Activated CD4-positive, alpha-beta T cell treated with anti-CD3 and anti-CD28 coated beads, Interleukin-2, amount 10 ng/mL, durations not matched to agents 7 days and 5 days (primary cell): ENCODE measurements around the gene HMX1. TPM values are rescaled to one million over a fixed set of nuclear protein-coding genes. Genes with fewer than 3 reads are reported as not detected.

ENCODE experiments used
- CTCF ChIA-PET: fragments of 350-600 bp; sonication (Branson Sonifier 250); formaldehyde crosslinking; loops from one replicate; lab custom pipeline; 2021; ENCODE audit warnings: antibody characterized with exemption; lab: Charles Lee
- POLR2A ChIA-PET: fragments of 350-600 bp; sonication (Branson Sonifier 250); formaldehyde crosslinking; loops from one replicate; lab custom pipeline; 2021; ENCODE audit warnings: antibody characterized with exemption; lab: Charles Lee
- DNase-seq: peaks from one replicate; pipeline ENCODE4 v3.0.0-alpha.2; 2020
- H3K27ac Mint-ChIP-seq: one replicate; pipeline ENCODE4 v1.8.0; 2021; ENCODE audit warnings: mild to moderate bottlenecking, moderate library complexity, mixed read lengths
- H3K27me3 Mint-ChIP-seq: one replicate; pipeline ENCODE4 v1.8.0; 2021; ENCODE audit warnings: mixed read lengths
- H3K36me3 Mint-ChIP-seq: one replicate; pipeline ENCODE4 v1.8.0; 2021; ENCODE audit warnings: low read depth, mixed read lengths
- H3K4me1 Mint-ChIP-seq: one replicate; pipeline ENCODE4 v1.8.0; 2021; ENCODE audit warnings: mixed read lengths
- H3K4me3 Mint-ChIP-seq: one replicate; pipeline ENCODE4 v1.8.0; 2021; ENCODE audit warnings: mild to moderate bottlenecking, moderate library complexity, mixed read lengths
- H3K9me3 Mint-ChIP-seq: one replicate; pipeline ENCODE4 v1.8.0; 2021; ENCODE audit warnings: mixed read lengths
- total RNA-seq, 2 experiments: library from RNA; stranded (reverse); gene quantifications; one replicate each; pipeline ENCODE4 v1.2.3, GENCODE V29; 2021

HMX1 gene
- total RNA-seq, 2 experiments from 2014 or later = not detected

GRCh38 chr4:8866828-8867623, 4.6 kb downstream of the HMX1 start:
- H3K4me3 Mint-ChIP-seq = no peak overlapping the region
- no peaks in the 10 kb centered on the region for H3K36me3 Mint-ChIP-seq
- ChIA-PET CTCF (no interaction called here), POLR2A (no interaction called here)
- H3K27ac Mint-ChIP-seq = no peak overlapping the region
- H3K9me3 Mint-ChIP-seq = no peaks in the 10 kb centered on the region
- no peaks in the 10 kb centered on the region for H3K4me1 Mint-ChIP-seq
- no peak for DNase-seq
- peaks cover 54% of the 10 kb centered on the region for H3K27me3 Mint-ChIP-seq

GRCh38 chr4:8866421-8866820, 5.2 kb downstream of the HMX1 start:
- CTCF ChIA-PET = no interaction called here
- peaks cover 55% of the 10 kb centered on the region for H3K27me3 Mint-ChIP-seq
- no peaks in the 10 kb centered on the region for H3K36me3 Mint-ChIP-seq
- H3K4me3 Mint-ChIP-seq = no peak overlapping the region
- H3K27ac Mint-ChIP-seq = no peak overlapping the region
- no peak for DNase-seq
- no peaks in the 10 kb centered on the region for H3K9me3 Mint-ChIP-seq
- POLR2A ChIA-PET = no interaction called here
- no peaks in the 10 kb centered on the region for H3K4me1 Mint-ChIP-seq

GRCh38 chr4:8865681-8866310, 5.8 kb downstream of the HMX1 start:
- Mint-ChIP-seq H3K9me3 (no peaks in the 10 kb centered on the region), H3K27me3 (peaks cover 56% of the 10 kb centered on the region), H3K27ac (no peak overlapping the region), H3K4me1 (no peaks in the 10 kb centered on the region), H3K4me3 (no peak overlapping the region), H3K36me3 (no peaks in the 10 kb centered on the region)
- ChIA-PET CTCF (no interaction called here), POLR2A (no interaction called here)
- DNase-seq = no peak

- DNase-seq = no peak
- CTCF ChIA-PET = interaction anchor here (1.0 kb wide), 1 partner anchor 11 kb away, joined by 3 read pairs; no protein-coding TSS in a partner anchor
- no peaks in the 10 kb centered on the region for H3K9me3 Mint-ChIP-seq
- H3K4me1 Mint-ChIP-seq = no peaks in the 10 kb centered on the region
- no peaks in the 10 kb centered on the region for H3K36me3 Mint-ChIP-seq
- H3K27me3 Mint-ChIP-seq = peaks cover 54% of the 10 kb centered on the region
- H3K4me3 Mint-ChIP-seq = no peak overlapping the region
- no peak overlapping the region for H3K27ac Mint-ChIP-seq
- POLR2A ChIA-PET = no interaction called here
These were observed 6.5 kb downstream of the HMX1 start for GRCh38 chr4:8864912-8865680.

GRCh38 chr4:8863686-8864682, 7.7 kb downstream of the HMX1 start:
- ChIA-PET CTCF (interaction anchor here (1.0 kb wide), 1 partner anchor 12 kb away, joined by 3 read pairs; no protein-coding TSS in a partner anchor), POLR2A (no interaction called here)
- Mint-ChIP-seq H3K4me1 (no peaks in the 10 kb centered on the region), H3K4me3 (no peak overlapping the region), H3K36me3 (no peaks in the 10 kb centered on the region), H3K27ac (no peak overlapping the region), H3K9me3 (no peaks in the 10 kb centered on the region), H3K27me3 (peaks cover 51% of the 10 kb centered on the region)
- DNase-seq = no peak

- no peaks in the 10 kb centered on the region for H3K9me3 Mint-ChIP-seq
- H3K36me3 Mint-ChIP-seq = no peaks in the 10 kb centered on the region
- POLR2A ChIA-PET = no interaction called here
- H3K27ac Mint-ChIP-seq = no peak overlapping the region
- no peaks in the 10 kb centered on the region for H3K4me1 Mint-ChIP-seq
- peaks cover 47% of the 10 kb centered on the region for H3K27me3 Mint-ChIP-seq
- CTCF ChIA-PET = no interaction called here
- no peak for DNase-seq
- no peak overlapping the region for H3K4me3 Mint-ChIP-seq
These were observed 8.6 kb downstream of the HMX1 start for GRCh38 chr4:8862800-8863685.

- peaks cover 47% of the 10 kb centered on the region for H3K27me3 Mint-ChIP-seq
These were observed 9.3 kb downstream of the HMX1 start for GRCh38 chr4:8862334-8862733.

GRCh38 chr4:8861576-8862295, 9.9 kb downstream of the HMX1 start:
- CTCF ChIA-PET = no interaction called here
- Mint-ChIP-seq H3K36me3 (no peaks in the 10 kb centered on the region), H3K27ac (peak overlapping the region; percentile 41), H3K4me3 (no peak overlapping the region), H3K4me1 (peaks cover 2% of the 10 kb centered on the region), H3K9me3 (no peaks in the 10 kb centered on the region), H3K27me3 (peaks cover 48% of the 10 kb centered on the region)
- POLR2A ChIA-PET = no interaction called here
- DNase-seq = no peak

More at GRCh38 chr4:8862334-8862733, 9.3 kb downstream of the HMX1 start:
- CTCF ChIA-PET = no interaction called here
- DNase-seq = no peak
- H3K27ac Mint-ChIP-seq = no peak overlapping the region
- no peaks in the 10 kb centered on the region for H3K36me3 Mint-ChIP-seq
- H3K4me3 Mint-ChIP-seq = no peak overlapping the region
- POLR2A ChIA-PET = no interaction called here
- no peaks in the 10 kb centered on the region for H3K9me3 Mint-ChIP-seq
- peaks cover 2% of the 10 kb centered on the region for H3K4me1 Mint-ChIP-seq

- peak overlapping the region; percentile 41 for H3K27ac Mint-ChIP-seq
- peaks cover 48% of the 10 kb centered on the region for H3K27me3 Mint-ChIP-seq
- H3K4me3 Mint-ChIP-seq = no peak overlapping the region
- CTCF ChIA-PET = no interaction called here
- H3K36me3 Mint-ChIP-seq = no peaks in the 10 kb centered on the region
- DNase-seq = no peak
- H3K4me1 Mint-ChIP-seq = peaks cover 3% of the 10 kb centered on the region
- no peaks in the 10 kb centered on the region for H3K9me3 Mint-ChIP-seq
- POLR2A ChIA-PET = no interaction called here
These were observed 10.6 kb downstream of the HMX1 start for GRCh38 chr4:8860892-8861575.

- ChIA-PET POLR2A (no interaction called here), CTCF (no interaction called here)
- peaks cover 55% of the 10 kb centered on the region for H3K27me3 Mint-ChIP-seq
- H3K36me3 Mint-ChIP-seq = no peaks in the 10 kb centered on the region
- no peak overlapping the region for H3K4me3 Mint-ChIP-seq
- H3K27ac Mint-ChIP-seq = peak overlapping the region; percentile 73
- peaks cover 3% of the 10 kb centered on the region for H3K4me1 Mint-ChIP-seq
- no peak for DNase-seq
- no peaks in the 10 kb centered on the region for H3K9me3 Mint-ChIP-seq
These were observed 11.3 kb downstream of the HMX1 start for GRCh38 chr4:8860096-8860891.
